Heart right ventricle (tissue), 16 donors: ENCODE results near the gene MACO1. TPM values are rescaled to one million over a fixed set of nuclear protein-coding genes. Genes with fewer than 3 reads are reported as not detected.
A peak's percentile ranks its signal among the peaks of the same experiment; 100 is the strongest.

Experiments
- ATAC-seq, 8 donors: fragments of 200-7000 bp; cut with Tn5 transposase; one replicate each; pipeline ENCODE4 v1.9.1; 2020; ENCODE audit warnings: mild to moderate bottlenecking in 8 of 8, moderate library complexity in 8 of 8, moderate number of reproducible peaks in 1 of 8
- DNase-seq, 2 donors: peaks; one replicate each; pipeline ENCODE4 v3.0.0-alpha.2; 2020
- H3K27ac ChIP-seq, 10 donors: fragments of 200-600 bp; sonication (generic) in 2 of 10; one replicate each; pipeline versions ENCODE4 v1.5.0 to v1.8.0; 2020 to 2022; ENCODE audit warnings: mild to moderate bottlenecking in 3 of 10
- H3K27me3 ChIP-seq, 7 donors: fragments of 200-600 bp; one replicate each; pipeline ENCODE4 v1.8.0; 2021 to 2022; ENCODE audit warnings: mild to moderate bottlenecking in 2 of 7
- H3K36me3 ChIP-seq, 9 donors: fragments of 200-600 bp; sonication (generic) in 1 of 9; one replicate each; pipeline versions ENCODE4 v1.5.0 to v1.8.0; 2020 to 2022; ENCODE audit warnings: mild to moderate bottlenecking in 2 of 9
- H3K4me1 ChIP-seq, 9 donors: fragments of 200-600 bp; sonication (generic) in 1 of 9; one replicate each; pipeline versions ENCODE4 v1.5.0 to v1.8.0; 2020 to 2022; ENCODE audit warnings: mild to moderate bottlenecking in 4 of 9
- H3K4me3 ChIP-seq, 10 donors: fragments of 200-600 bp; sonication (generic) in 2 of 10; one replicate each; pipeline versions ENCODE4 v1.5.0 to v1.8.0; 2020 to 2022; ENCODE audit warnings: mild to moderate bottlenecking in 7 of 10, moderate library complexity in 2 of 10
- H3K9me3 ChIP-seq, 11 donors: fragments of 200-600 bp in 10 of 11; sonication (generic) in 2 of 11; one replicate each; pipeline versions ENCODE4 v1.5.0 to v1.8.0; 2013 to 2022; ENCODE audit warnings: mild to moderate bottlenecking in 2 of 11, control low read depth in 1 of 11, moderate library complexity in 1 of 11
- WGBS, 2 donors: extraction: QIAGEN DNeasy Blood & Tissue Kit; methylation state at CpG; one replicate each; pipeline ENCODE4 v1.1.7; 2013; ENCODE audit warnings: inconsistent platforms in 1 of 2; 5-methylcytosine and 5-hydroxymethylcytosine counted together
- intact Hi-C, 10 donors: fragments of 100-400 bp; cut with DNase I; formaldehyde crosslinking; loops; one replicate each; pipeline versions ENCODE4 v1.11.1 to v1.14.2; 2022
- polyA plus RNA-seq, 2 donors: library from polyadenylated mRNA; stranded (reverse); fragments of 200-250 nt; gene quantifications; one replicate each; pipeline ENCODE4 v1.2.3, GENCODE V29; 2013
- total RNA-seq, 10 donors: library from RNA; stranded (reverse); fragmentation: NEBNext Ultra II Directional in 3 of 10; extraction: Animal tissue kit (Norgen Biotek cat#: 25700) in 3 of 10; gene quantifications; one replicate each; pipeline versions ENCODE4 v1.2.1 to v1.2.4, GENCODE V29; 2021 to 2023
- TF ChIP-seq, protein P1 (sequence below), 9 donors: fragments of 200-600 bp; sonication (generic) in 2 of 9; IDR thresholded peaks; one replicate each; pipeline versions ENCODE4 v1.5.0 to v1.8.0; 2021 to 2022; ENCODE audit warnings: antibody characterized with exemption in 9 of 9, mild to moderate bottlenecking in 5 of 9, moderate library complexity in 1 of 9
- donor health status: Arrhythmogenic right ventricular cardiomyopathy.
- donor health status: ischemic (EF 13 %, LVEDD 7.1; RV severe dilation, severe dysfunction).
- donor health status: healthy with polysubstance abuse.
- donor health status: DM: no; HTN: yes; CAD: no.
- donor health status: DM: no; HTN: no; CAD: no.
- donor health status: ischemic (EF 25% LVEDD 6.9; RV normal size, moderate dysfunction).
- donor health status: ischemic (EF 25% LVEDD 5.7; RV mildly dilated, moderate dysfunction).
- donor health status: healthy.
- donor health status: DM: yes; HTN: yes; CAD: no.
- donor health status: Ischemic cardiomyopathy.
- donor health status: ischemic (EF 35%, LVEDD 5.7; RV mildly dilated, moderate dysfunction).
- donor health status: nonischemic (EF 11% LVEDD 7.7; RV severe dilation, severe dysfunction).
- donor health status: DM: yes; HTN: yes; CAD: no.
- donor health status: PGD.
- donor health status: ischemic (EF 29% LVEDD 5.4; RV normal size, mild dysfunction).
- donor health status: nonischemic (EF 23%, LVEDD 6.1; RV moderate dilation, normal function).

The MACO1 gene
- total and polyA plus RNA-seq, 12 donors = 8.7 to 15.5 (median 13.2) TPM

DNA sequence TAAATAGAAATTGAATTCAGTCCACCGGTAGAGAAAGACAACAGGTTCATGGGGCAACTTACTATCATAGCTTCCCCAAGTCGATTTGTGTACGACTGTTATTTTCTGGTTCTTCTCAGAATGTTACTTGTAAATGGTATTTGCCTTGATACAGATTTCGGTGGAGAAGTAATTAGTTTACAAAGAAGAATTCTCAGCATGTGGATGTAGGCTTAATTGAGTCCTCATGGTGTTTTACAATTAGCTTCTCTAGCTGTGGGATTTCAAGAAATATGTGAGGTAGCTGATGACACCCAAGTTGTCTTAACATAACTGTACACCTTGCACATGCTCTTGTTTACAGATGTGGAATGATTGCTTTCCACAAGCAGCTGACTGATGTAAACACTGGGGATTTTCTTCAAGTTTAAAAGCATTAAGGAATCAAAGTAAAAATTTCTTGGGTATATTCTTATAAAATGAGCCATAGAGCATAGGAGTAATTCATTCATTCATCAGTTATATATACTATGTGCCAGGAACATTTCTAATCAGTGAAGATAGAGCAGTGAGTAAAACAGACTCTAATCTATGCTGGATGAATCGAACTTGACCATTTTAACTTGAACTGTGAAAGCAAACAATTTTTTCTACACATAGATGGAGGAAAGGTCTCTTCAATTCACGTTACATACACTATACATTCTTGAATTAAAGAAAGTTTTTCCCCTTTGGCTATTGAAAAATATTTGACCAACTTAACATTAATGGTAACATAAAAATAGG lies 1.4 kb downstream of the MACO1 start:
- ATAC-seq = no peak
- DNase-seq = no peak
- Histone ChIP-seq H3K27ac (peak overlapping the region in 9 of 10 donors; percentile 90 to 97 (median 94)), H3K4me3 (peak overlapping the region; percentile 71 to 99 (median 87)), H3K4me1 (peaks cover 3 to 62% (median 59%) of the 10 kb centered on the region in 9 donors), H3K27me3 (no peaks in the 10 kb centered on the region), H3K9me3 (no peaks in the 10 kb centered on the region), H3K36me3 (peaks cover 0 to 3% (median 0%) of the 10 kb centered on the region in 9 donors)
- intact Hi-C loops = loop anchor here in 4 of 10 donors (5.0 kb wide), 3 partner anchors 35 to 50 kb away; no protein-coding TSS in a partner anchor
- TF ChIP-seq, protein P1, sequence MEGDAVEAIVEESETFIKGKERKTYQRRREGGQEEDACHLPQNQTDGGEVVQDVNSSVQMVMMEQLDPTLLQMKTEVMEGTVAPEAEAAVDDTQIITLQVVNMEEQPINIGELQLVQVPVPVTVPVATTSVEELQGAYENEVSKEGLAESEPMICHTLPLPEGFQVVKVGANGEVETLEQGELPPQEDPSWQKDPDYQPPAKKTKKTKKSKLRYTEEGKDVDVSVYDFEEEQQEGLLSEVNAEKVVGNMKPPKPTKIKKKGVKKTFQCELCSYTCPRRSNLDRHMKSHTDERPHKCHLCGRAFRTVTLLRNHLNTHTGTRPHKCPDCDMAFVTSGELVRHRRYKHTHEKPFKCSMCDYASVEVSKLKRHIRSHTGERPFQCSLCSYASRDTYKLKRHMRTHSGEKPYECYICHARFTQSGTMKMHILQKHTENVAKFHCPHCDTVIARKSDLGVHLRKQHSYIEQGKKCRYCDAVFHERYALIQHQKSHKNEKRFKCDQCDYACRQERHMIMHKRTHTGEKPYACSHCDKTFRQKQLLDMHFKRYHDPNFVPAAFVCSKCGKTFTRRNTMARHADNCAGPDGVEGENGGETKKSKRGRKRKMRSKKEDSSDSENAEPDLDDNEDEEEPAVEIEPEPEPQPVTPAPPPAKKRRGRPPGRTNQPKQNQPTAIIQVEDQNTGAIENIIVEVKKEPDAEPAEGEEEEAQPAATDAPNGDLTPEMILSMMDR (IDR thresholded peaks at IDR 0.05) = no peak
- 13% methylated on average over 6 of the region's 6 CpGs for WGBS, 2 donors

DNA sequence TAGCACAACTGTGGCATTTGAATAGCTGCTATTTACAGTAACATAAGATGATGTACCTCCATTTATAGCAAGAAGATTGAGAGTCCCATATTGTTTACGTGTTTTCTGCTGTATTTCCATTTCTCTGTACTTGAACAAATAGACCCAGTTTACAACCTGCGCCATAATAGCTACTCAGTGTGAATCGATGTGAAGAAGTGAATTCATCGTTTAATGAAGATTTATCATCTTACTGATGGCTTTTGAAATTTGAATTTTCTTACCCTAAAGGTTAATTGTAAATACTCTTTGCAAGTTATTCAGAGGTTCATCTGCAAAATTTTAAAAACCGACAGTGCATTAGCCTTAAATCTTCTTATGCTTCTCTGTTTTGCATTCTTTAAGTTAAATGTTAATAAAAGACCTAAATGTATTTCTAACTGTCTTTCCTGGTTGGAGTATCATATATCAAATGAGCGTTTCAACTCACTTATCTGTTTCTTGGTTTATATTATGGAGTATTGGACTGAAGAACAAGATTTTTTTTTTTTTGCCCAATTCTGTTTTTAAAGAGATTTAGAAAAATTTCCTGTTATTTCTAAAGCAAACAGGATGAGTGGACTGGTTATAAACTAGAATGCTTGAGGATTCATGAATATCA lies 2.2 kb downstream of the MACO1 start:
- H3K4me3 ChIP-seq = peak overlapping the region in 6 of 10 donors; percentile 77 to 99 (median 88)
- DNase-seq (no peak), ATAC-seq (no peak)
- H3K36me3 ChIP-seq = peaks cover 0 to 10% (median 0%) of the 10 kb centered on the region in 9 donors
- no peaks in the 10 kb centered on the region for H3K9me3 ChIP-seq
- H3K27ac ChIP-seq = peak overlapping the region in 4 of 10 donors; percentile 33 to 95 (median 52)
- 67 to 71% methylated on average over 6 of the region's 6 CpGs for WGBS, 2 donors
- intact Hi-C loops = loop anchor here in 4 of 10 donors (5.0 kb wide), 3 partner anchors 34 to 49 kb away; no protein-coding TSS in a partner anchor
- TF ChIP-seq, protein P1 (IDR thresholded peaks at IDR 0.05) = no peak
- H3K27me3 ChIP-seq = no peaks in the 10 kb centered on the region
- H3K4me1 ChIP-seq = peaks cover 3 to 62% (median 60%) of the 10 kb centered on the region in 9 donors

DNA sequence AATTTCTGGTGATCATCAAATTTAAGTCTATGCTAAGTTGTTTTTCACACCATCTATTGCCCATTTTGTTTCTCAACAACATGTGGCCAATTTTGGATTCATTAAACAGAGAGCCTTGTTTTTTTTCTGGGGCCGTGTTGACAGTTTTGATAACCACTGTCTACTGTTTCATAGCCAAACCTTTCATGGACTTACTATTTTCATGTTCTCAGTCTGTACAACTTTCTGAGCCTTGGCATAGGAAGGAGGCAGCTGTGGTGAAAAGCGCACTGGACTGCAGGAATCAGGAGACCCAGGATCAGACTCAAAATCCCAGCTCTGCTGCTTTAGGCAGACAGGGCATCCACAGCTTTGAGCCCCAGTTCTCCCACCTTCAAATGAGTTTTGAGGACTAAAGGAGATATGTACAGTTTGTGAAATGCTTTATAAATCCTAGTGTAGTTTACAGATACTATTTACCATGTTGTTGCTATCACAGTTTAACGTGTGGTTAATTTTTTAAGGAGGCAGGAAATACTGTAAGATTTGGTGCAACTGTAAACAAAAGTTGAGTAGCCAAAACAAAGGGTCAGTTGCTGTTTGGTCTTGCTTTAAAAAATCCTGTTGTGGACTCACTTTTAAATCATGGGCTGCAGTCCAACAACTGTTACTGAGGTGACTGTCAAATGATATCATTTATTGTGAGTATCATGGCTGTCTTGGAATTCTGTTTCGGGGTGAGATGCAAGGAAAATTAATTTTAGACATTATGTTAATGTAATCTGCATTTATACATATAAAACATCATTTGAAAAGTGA lies 2.9 kb downstream of the MACO1 start:
- Histone ChIP-seq H3K27me3 (no peaks in the 10 kb centered on the region), H3K4me1 (peaks cover 3 to 65% (median 60%) of the 10 kb centered on the region in 9 donors), H3K9me3 (no peaks in the 10 kb centered on the region), H3K36me3 (peaks cover 0 to 12% (median 0%) of the 10 kb centered on the region in 9 donors), H3K27ac (peak overlapping the region in 6 of 10 donors; percentile 9 to 55 (median 30)), H3K4me3 (peak overlapping the region in 1 of 10 donors; percentile 99)
- no peak for ATAC-seq
- intact Hi-C loops = loop anchor here in 4 of 10 donors (5.0 kb wide), 3 partner anchors 34 to 49 kb away; no protein-coding TSS in a partner anchor
- TF ChIP-seq, protein P1 (IDR thresholded peaks at IDR 0.05) = no peak
- WGBS, 2 donors = 20 to 21% methylated on average over 4 of the region's 4 CpGs
- no peak for DNase-seq
